ENCODE measurements around the gene SRA1.

SRA1 gene

DNA sequence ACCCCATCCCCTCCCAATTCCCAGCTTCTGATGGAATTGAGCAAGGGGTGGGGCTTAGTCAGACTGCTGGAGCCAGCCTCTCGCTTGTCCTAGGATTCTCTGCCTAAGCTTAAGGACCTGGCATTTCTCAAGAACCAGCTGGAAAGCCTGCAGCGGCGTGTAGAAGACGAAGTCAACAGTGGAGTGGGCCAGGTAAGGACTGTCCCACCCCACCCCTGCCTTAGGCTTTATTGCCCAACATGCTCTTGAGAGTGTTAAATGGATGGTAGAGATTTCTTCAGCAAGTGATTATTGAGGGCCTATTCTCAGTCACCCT is 8.5 kb upstream of the SRA1 start:
- no peaks in the 10 kb centered on the region for H3K27me3 ChIP-seq (replicated peaks; ENCODE audit: control insufficient read depth, insufficient read depth, low read length)
- TF ChIP-seq, protein P1, sequence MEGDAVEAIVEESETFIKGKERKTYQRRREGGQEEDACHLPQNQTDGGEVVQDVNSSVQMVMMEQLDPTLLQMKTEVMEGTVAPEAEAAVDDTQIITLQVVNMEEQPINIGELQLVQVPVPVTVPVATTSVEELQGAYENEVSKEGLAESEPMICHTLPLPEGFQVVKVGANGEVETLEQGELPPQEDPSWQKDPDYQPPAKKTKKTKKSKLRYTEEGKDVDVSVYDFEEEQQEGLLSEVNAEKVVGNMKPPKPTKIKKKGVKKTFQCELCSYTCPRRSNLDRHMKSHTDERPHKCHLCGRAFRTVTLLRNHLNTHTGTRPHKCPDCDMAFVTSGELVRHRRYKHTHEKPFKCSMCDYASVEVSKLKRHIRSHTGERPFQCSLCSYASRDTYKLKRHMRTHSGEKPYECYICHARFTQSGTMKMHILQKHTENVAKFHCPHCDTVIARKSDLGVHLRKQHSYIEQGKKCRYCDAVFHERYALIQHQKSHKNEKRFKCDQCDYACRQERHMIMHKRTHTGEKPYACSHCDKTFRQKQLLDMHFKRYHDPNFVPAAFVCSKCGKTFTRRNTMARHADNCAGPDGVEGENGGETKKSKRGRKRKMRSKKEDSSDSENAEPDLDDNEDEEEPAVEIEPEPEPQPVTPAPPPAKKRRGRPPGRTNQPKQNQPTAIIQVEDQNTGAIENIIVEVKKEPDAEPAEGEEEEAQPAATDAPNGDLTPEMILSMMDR (IDR thresholded peaks at IDR 0.05; ENCODE audit: insufficient read depth, low read length, poor library complexity, severe bottlenecking), result no peak
- DNase-seq (ENCODE audit: extremely low read depth, insufficient read length), result no peak
- H3K4me3 ChIP-seq (replicated peaks; ENCODE audit: low read depth, low read length), result peak overlapping the region; percentile 88
- peaks cover 19% of the 10 kb centered on the region for H3K36me3 ChIP-seq (ENCODE audit: control insufficient read depth, insufficient read depth, low read length)

DNA sequence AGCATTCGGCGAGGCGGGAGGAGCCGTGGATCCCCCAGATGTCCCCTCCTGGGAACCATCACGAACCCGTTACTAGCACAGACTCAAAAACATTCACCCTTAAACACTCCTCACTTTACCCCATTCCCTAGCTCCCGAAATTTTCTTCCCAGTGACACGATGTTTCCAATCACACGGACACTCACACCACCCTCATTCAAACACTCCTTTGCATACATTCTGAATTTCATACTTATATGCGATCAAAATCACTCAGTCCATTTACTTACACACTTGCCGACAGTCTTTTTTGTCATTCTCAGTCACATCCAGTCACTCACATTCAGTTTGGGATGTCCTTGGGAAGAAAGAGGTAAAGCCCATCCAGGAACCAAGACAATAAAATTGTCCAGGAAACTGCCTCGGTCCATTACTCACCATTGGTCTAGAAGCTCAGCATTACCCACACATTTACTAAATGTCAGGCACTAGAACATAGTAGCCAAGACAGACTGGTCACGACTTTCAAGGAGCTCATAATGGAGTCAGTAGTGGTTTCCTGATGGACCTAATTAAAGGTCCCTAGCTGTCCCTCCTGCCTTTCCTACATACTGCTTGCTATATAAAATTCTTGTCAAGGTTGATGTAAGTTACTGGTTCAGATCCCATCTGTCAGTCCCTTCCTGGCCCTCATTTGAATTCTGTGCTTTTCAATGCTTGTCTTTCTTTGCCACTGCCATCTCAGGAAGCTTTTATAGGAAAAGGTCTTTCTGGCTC is 7.9 kb upstream of the SRA1 start:
- peaks cover 22% of the 10 kb centered on the region for H3K36me3 ChIP-seq (ENCODE audit: control insufficient read depth, insufficient read depth, low read length)
- peak overlapping the region; percentile 88 for H3K4me3 ChIP-seq (replicated peaks; ENCODE audit: low read depth, low read length)
- DNase-seq (ENCODE audit: extremely low read depth, insufficient read length), result no peak
- no peaks in the 10 kb centered on the region for H3K27me3 ChIP-seq (replicated peaks; ENCODE audit: control insufficient read depth, insufficient read depth, low read length)
- TF ChIP-seq, protein P1 (IDR thresholded peaks at IDR 0.05; ENCODE audit: insufficient read depth, low read length, poor library complexity, severe bottlenecking), result no peak

DNA sequence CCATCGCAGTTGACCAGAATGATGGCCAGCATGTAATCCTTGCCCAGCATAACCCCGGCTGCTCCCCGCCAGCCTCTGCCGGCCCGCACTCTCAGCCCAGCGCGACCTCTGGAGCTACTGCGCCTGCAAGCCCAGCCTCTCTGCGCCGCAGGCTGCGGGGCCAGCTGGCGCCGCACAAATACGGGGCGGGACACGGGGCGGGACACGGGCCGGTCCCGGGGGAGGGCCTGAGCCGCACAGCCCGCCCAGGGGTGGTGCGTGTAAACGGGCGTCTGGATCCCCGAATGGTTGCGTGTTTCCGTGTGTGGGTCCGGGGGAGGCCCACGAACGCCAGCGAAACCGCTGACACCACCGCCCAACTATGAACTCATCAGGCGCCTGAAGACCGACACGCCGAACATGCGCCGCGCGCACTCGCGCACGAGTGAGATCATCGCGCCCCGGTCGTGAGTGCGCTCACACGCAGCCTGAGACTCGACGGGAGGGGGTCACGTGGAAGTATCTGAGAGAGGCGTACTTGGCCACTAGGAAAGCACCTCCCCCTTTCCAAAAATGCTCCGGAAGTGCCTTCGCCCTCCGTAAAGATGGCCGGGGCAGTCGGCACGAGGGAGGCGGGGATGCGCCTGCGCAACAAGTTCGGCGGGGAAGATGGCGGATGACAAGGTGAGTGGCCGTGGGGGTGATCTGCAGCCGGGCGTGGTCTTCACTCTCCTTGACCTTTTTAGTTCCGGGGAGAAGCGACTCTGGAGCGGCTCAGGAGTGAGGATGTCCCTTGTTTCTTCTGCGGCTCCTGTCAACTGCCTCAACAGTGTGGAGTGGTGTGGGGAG is 7.1 kb upstream of the SRA1 start, which contains the start of the genes APBB3 and SLC35A4:
Gene APBB3 (minus strand): TSS at position 403 of the 828 bp plus-strand sequence. CDS start 353 bp downstream, at position 50.
Gene SLC35A4 (plus strand): TSS at position 633 of the 828 bp plus-strand sequence. CDS start 2,342 bp downstream, outside the sequence.
- TF ChIP-seq, protein P1 (IDR thresholded peaks at IDR 0.05; ENCODE audit: insufficient read depth, low read length, poor library complexity, severe bottlenecking), result no peak
- Histone ChIP-seq H3K36me3 (ENCODE audit: control insufficient read depth, insufficient read depth, low read length) (peaks cover 24% of the 10 kb centered on the region), H3K27me3 (replicated peaks; ENCODE audit: control insufficient read depth, insufficient read depth, low read length) (no peaks in the 10 kb centered on the region), H3K4me3 (replicated peaks; ENCODE audit: low read depth, low read length) (peak within 1 kb of the TSS; percentile 88)
- peak; percentile 99 for DNase-seq (ENCODE audit: extremely low read depth, insufficient read length)

DNA sequence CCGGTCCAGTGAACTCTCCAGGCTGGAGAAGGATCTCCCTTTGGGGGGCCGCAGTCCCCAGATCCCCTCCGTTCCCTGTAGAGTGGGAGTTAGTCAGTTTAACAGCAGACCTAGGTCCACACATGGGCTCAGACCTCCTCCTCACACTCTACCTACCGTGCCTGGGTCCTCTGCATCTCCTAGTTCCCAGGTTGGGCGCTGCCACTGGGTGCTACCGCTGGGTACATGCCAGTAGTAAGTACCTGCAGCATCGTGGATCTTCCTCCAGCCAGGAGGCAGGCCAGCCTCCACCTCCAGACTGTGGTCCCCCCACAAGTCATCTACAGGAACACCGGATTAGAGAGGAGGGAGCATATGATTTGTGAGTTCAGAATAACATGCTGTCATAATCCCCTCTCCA is 6.3 kb upstream of the SRA1 start:
- peak overlapping the region; percentile 88 for H3K4me3 ChIP-seq (replicated peaks; ENCODE audit: low read depth, low read length)
- TF ChIP-seq, protein P1 (IDR thresholded peaks at IDR 0.05; ENCODE audit: insufficient read depth, low read length, poor library complexity, severe bottlenecking), result no peak
- peaks cover 23% of the 10 kb centered on the region for H3K36me3 ChIP-seq (ENCODE audit: control insufficient read depth, insufficient read depth, low read length)
- no peaks in the 10 kb centered on the region for H3K27me3 ChIP-seq (replicated peaks; ENCODE audit: control insufficient read depth, insufficient read depth, low read length)
- no peak for DNase-seq (ENCODE audit: extremely low read depth, insufficient read length)

DNA sequence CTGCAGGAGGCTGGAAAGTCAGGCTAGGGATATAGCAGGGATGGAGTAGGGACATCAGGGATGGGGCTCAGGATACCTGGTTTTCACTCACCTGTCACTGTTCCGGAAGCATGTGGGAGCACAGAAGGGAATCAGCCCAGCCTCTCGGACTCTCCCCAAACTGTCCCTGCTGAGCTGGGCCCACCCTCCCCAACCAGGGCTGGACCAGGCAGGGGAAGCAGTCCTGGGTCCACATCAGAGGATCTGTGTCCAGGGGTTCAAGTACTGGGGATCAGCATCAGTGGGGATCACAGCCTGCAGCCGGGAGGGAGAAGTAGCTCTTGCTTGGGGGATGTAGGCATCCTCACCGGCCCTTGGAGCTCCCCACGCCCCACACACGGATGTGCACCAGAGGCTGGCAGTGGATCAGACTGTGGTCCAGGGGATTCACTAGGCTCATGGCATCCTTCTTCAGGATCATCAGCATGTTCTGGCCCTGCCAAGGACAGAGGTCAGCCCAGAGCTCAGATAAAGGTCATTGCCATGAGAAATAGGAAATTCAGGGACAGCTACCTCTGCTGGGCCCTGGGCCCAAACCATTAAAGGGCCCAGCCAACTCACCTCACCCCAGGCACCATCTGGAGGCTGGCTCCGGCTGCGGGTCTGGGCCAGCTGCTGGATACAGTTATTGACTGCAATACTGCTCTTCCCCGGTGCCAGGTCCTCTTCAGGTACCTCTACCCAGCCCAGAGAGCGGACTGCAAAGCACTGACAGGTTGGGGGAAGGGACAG is 4.7 kb upstream of the SRA1 start:
- Histone ChIP-seq H3K27me3 (replicated peaks; ENCODE audit: control insufficient read depth, insufficient read depth, low read length) (no peaks in the 10 kb centered on the region), H3K4me3 (replicated peaks; ENCODE audit: low read depth, low read length) (no peak overlapping the region), H3K36me3 (ENCODE audit: control insufficient read depth, insufficient read depth, low read length) (peaks cover 11% of the 10 kb centered on the region)
- TF ChIP-seq, protein P1 (IDR thresholded peaks at IDR 0.05; ENCODE audit: insufficient read depth, low read length, poor library complexity, severe bottlenecking), result no peak
- no peak for DNase-seq (ENCODE audit: extremely low read depth, insufficient read length)

All from GM06990 (cell line).